NB4 (cell line): Measurements from ENCODE around the gene FAM170B.

ENCODE experiments used
- DNase-seq: peaks from one replicate; pipeline ENCODE4 v3.0.0; 2010; ENCODE audit warnings: low read depth
- H3K4me3 ChIP-seq: one replicate; pipeline ENCODE4 v1.5.1; 2011; ENCODE audit warnings: mild to moderate bottlenecking, low read depth, low read length, moderate library complexity
- CTCF ChIP-seq: IDR thresholded peaks from one replicate; pipeline ENCODE4 v1.5.1; 2012; ENCODE audit warnings: low read depth, low read length
- MAX ChIP-seq: IDR thresholded peaks from 2 replicates; pipeline ENCODE4 v1.6.1; 2011; ENCODE audit warnings: low read depth, low read length
- MYC ChIP-seq: IDR thresholded peaks from 2 replicates; pipeline ENCODE4 v1.6.1; 2011; ENCODE audit warnings: low read depth, low read length
- POLR2A ChIP-seq: IDR thresholded peaks from 2 replicates; pipeline ENCODE4 v1.6.1; 2011; ENCODE audit warnings: mild to moderate bottlenecking; ENCODE audit not compliant: insufficient read length; ENCODE audit errors: extremely low read depth

FAM170B gene

GRCh38 chr10:49138361-49138891, 4.6 kb upstream of the FAM170B start:
- DNase-seq, result no peak
- H3K4me3 ChIP-seq, result no peak overlapping the region
- TF ChIP-seq POLR2A (no peak), MYC (no peak), CTCF (no peak), MAX (no peak)

GRCh38 chr10:49136525-49136924, 2.7 kb upstream of the FAM170B start:
- DNase-seq, result no peak
- no peak overlapping the region for H3K4me3 ChIP-seq
- TF ChIP-seq MYC, result no peak
- no peak for TF ChIP-seq POLR2A
- TF ChIP-seq MAX, result no peak
- TF ChIP-seq CTCF, result no peak

- TF ChIP-seq CTCF (no peak), MAX (no peak), POLR2A (no peak), MYC (no peak)
- no peak for DNase-seq
- H3K4me3 ChIP-seq, result no peak overlapping the region
Observed at GRCh38 chr10:49135575-49136313, 1.9 kb upstream of the FAM170B start.

GRCh38 chr10:49134327-49134726, 506 bp upstream of the FAM170B start:
- no peak for DNase-seq
- no peak overlapping the region for H3K4me3 ChIP-seq
- TF ChIP-seq CTCF (no peak), MYC (no peak), MAX (no peak), POLR2A (no peak)

- no peak for DNase-seq
Observed at GRCh38 chr10:49132362-49132737, 1.5 kb downstream of the FAM170B start.

More at GRCh38 chr10:49132362-49132737, 1.5 kb downstream of the FAM170B start:
- TF ChIP-seq MAX, result no peak
- no peak for TF ChIP-seq MYC
- no peak for TF ChIP-seq CTCF
- no peak for TF ChIP-seq POLR2A
- H3K4me3 ChIP-seq, result no peak overlapping the region
